Measurements from ENCODE around the gene ARL2BP. TPM values are rescaled to one million over a fixed set of nuclear protein-coding genes. Genes with fewer than 3 reads are reported as not detected.
A peak's percentile ranks its signal among the peaks of the same experiment; 100 is the strongest.

Gene ARL2BP
- total and polyA plus RNA-seq, 2 of the 13 experiments (the other 11 are each of a cell fraction or from before 2014, with no cell fraction given), result 64.3 to 67.6 TPM

DNA sequence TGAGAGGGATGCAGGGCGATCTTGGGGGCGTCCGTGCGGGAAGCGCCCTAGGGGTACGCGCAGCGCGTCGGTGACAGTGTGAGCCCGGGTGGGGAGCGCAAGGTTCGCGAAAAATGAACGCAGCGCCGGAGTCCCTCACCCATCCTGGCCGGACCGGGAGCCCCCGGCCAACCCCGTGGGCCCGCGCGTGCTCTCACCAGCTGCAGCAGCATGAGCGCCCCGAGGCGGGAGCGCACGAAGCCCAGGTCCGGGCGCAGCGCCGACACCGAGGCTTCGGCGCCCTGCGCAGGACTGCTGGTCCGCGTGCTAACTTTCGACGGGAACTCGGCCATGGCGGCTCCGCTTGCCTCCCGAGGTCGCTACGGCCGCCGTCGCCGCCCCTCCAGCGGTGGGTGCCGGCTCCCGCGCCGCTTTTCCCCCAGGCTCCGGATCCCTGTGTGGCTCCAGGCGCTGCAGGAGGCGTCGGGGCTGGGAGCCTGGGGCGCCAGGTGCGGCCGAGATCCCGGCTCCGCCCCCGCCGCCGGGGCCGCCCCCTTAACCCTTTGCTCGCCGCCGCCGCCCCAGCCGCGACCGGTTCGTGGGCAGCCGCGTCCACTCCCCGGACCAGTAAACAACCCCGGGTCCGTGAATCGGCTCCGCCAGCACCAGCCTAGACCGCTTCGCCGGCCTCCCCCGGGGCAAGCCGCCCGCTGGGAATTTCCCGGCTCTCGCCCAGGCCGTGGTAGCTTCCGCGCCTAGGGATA, 39.3 kb downstream of the ARL2BP start, which contains the start of gene PLLP (continued):
- TF ChIP-seq ZNF879 (CRISPR knock-in tag; IDR thresholded peaks at IDR 0.05) (peak; percentile 98), NFE2L2 (IDR thresholded peaks at IDR 0.05; ENCODE audit: low read length) (no peak), ZNF354B (CRISPR knock-in tag; IDR thresholded peaks at IDR 0.05) (0 out of 2 replicates have a peak, but pooled peaks have one; percentile 59), ZNF563 (CRISPR knock-in tag; IDR thresholded peaks at IDR 0.05) (peak; percentile 99), PCBP2 (optimal IDR thresholded peaks at IDR 0.05; ENCODE audit: low read depth, low read length, poor library complexity, severe bottlenecking) (no peak), ZNF878 (CRISPR knock-in tag; IDR thresholded peaks at IDR 0.05) (peak; percentile 83; the same call in 1 of the 2 replicates), ATRX (CRISPR knock-in tag; IDR thresholded peaks at IDR 0.05; ENCODE audit: borderline replicate concordance) (no peak), SPEN (CRISPR knock-in tag; IDR thresholded peaks at IDR 0.05; ENCODE audit: low read depth) (peak; percentile 84; the same call in 1 of the 2 replicates), SRF (IDR thresholded peaks at IDR 0.05; ENCODE audit: low read depth, low read length) (no peak), TEAD2 (CRISPR knock-in tag; IDR thresholded peaks at IDR 0.05) (peak; percentile 89; the same call in 1 of the 2 replicates), SOX6 (IDR thresholded peaks at IDR 0.05) (no peak), SOX6 (CRISPR knock-in tag; IDR thresholded peaks at IDR 0.05) (no peak), SRSF4 (IDR thresholded peaks at IDR 0.05; ENCODE audit: low read depth, low read length, poor library complexity, severe bottlenecking) (no peak), NR2F2 (IDR thresholded peaks at IDR 0.05; ENCODE audit: borderline replicate concordance, low read depth) (peak; percentile 13; the same call in 1 of the 2 replicates), ZNF253 (CRISPR knock-in tag; IDR thresholded peaks at IDR 0.05; ENCODE audit: borderline replicate concordance) (peak; percentile 88), SP2 (CRISPR knock-in tag; IDR thresholded peaks at IDR 0.05) (no peak), HNRNPLL (IDR thresholded peaks at IDR 0.05; ENCODE audit: low read depth, low read length, poor library complexity, severe bottlenecking) (peak; percentile 83)
- TF ChIP-seq, protein P1, sequence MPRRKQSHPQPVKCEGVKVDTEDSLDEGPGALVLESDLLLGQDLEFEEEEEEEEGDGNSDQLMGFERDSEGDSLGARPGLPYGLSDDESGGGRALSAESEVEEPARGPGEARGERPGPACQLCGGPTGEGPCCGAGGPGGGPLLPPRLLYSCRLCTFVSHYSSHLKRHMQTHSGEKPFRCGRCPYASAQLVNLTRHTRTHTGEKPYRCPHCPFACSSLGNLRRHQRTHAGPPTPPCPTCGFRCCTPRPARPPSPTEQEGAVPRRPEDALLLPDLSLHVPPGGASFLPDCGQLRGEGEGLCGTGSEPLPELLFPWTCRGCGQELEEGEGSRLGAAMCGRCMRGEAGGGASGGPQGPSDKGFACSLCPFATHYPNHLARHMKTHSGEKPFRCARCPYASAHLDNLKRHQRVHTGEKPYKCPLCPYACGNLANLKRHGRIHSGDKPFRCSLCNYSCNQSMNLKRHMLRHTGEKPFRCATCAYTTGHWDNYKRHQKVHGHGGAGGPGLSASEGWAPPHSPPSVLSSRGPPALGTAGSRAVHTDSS (CRISPR knock-in tag; conservative IDR thresholded peaks at IDR 0.05), result no peak; the same call in 1 of the 2 replicates
- TF ChIP-seq, protein P2, sequence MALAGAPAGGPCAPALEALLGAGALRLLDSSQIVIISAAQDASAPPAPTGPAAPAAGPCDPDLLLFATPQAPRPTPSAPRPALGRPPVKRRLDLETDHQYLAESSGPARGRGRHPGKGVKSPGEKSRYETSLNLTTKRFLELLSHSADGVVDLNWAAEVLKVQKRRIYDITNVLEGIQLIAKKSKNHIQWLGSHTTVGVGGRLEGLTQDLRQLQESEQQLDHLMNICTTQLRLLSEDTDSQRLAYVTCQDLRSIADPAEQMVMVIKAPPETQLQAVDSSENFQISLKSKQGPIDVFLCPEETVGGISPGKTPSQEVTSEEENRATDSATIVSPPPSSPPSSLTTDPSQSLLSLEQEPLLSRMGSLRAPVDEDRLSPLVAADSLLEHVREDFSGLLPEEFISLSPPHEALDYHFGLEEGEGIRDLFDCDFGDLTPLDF (CRISPR knock-in tag; IDR thresholded peaks at IDR 0.05), result peak; percentile 74
- TF ChIP-seq, protein P3, sequence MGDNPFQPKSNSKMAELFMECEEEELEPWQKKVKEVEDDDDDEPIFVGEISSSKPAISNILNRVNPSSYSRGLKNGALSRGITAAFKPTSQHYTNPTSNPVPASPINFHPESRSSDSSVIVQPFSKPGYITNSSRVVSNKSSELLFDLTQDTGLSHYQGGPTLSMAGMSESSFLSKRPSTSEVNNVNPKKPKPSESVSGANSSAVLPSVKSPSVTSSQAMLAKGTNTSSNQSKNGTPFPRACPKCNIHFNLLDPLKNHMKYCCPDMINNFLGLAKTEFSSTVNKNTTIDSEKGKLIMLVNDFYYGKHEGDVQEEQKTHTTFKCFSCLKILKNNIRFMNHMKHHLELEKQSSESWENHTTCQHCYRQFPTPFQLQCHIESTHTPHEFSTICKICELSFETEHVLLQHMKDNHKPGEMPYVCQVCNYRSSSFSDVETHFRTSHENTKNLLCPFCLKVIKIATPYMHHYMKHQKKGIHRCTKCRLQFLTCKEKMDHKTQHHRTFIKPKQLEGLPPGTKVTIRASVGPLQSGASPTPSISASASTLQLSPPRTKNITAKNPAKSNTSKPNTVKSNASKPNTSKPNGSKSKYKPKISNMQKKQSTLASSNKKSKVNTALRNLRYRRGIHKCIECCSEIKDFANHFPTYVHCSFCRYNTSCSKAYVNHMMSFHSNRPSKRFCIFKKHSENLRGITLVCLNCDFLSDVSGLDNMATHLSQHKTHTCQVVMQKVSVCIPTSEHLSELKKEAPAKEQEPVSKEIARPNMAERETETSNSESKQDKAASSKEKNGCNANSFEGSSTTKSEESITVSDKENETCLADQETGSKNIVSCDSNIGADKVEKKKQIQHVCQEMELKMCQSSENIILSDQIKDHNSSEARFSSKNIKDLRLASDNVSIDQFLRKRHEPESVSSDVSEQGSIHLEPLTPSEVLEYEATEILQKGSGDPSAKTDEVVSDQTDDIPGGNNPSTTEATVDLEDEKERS (CRISPR knock-in tag; IDR thresholded peaks at IDR 0.05), result no peak
- TF ChIP-seq, protein P4, sequence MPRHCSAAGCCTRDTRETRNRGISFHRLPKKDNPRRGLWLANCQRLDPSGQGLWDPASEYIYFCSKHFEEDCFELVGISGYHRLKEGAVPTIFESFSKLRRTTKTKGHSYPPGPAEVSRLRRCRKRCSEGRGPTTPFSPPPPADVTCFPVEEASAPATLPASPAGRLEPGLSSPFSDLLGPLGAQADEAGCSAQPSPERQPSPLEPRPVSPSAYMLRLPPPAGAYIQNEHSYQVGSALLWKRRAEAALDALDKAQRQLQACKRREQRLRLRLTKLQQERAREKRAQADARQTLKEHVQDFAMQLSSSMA (CRISPR knock-in tag; IDR thresholded peaks at IDR 0.05), result peak; percentile 97; the same call in 1 of the 2 replicates
- TF ChIP-seq, protein P5, sequence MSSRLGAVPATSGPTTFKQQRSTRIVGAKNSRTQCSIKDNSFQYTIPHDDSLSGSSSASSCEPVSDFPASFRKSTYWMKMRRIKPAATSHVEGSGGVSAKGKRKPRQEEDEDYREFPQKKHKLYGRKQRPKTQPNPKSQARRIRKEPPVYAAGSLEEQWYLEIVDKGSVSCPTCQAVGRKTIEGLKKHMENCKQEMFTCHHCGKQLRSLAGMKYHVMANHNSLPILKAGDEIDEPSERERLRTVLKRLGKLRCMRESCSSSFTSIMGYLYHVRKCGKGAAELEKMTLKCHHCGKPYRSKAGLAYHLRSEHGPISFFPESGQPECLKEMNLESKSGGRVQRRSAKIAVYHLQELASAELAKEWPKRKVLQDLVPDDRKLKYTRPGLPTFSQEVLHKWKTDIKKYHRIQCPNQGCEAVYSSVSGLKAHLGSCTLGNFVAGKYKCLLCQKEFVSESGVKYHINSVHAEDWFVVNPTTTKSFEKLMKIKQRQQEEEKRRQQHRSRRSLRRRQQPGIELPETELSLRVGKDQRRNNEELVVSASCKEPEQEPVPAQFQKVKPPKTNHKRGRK (CRISPR knock-in tag; IDR thresholded peaks at IDR 0.05), result no peak
